Measurements from ENCODE around the gene ANKRD11. TPM values are rescaled to one million over a fixed set of nuclear protein-coding genes. Genes with fewer than 3 reads are reported as not detected.

Gene ANKRD11
- total and polyA plus RNA-seq, 8 donors, result 43.9 to 74.0 (median 46.2) TPM

GRCh38 chr16:89517128-89517527, 26.8 kb upstream of the ANKRD11 start:
- Histone ChIP-seq H3K36me3 (peaks cover 0 to 24% (median 3%) of the 10 kb centered on the region in 3 donors), H3K27me3 (no peaks in the 10 kb centered on the region), H3K4me1 (no peaks in the 10 kb centered on the region), H3K4me3 (no peak overlapping the region), H3K9me3 (no peaks in the 10 kb centered on the region), H3K27ac (no peak overlapping the region)
- 76% methylated on average over 9 of the region's 9 CpGs for WGBS, 2 donors
- TF ChIP-seq CTCF (IDR thresholded peaks at IDR 0.05), result no peak
- no peak for FAIRE-seq
- no peak for DNase-seq
- intact Hi-C loops (cut with DNase I), result no loop called here
- ATAC-seq, result no peak

- Histone ChIP-seq H3K36me3 (peaks cover 0 to 26% (median 0%) of the 10 kb centered on the region in 3 donors), H3K27ac (no peak overlapping the region), H3K9me3 (no peaks in the 10 kb centered on the region), H3K4me3 (no peak overlapping the region), H3K27me3 (no peaks in the 10 kb centered on the region), H3K4me1 (peaks cover 0 to 9% (median 0%) of the 10 kb centered on the region in 3 donors)
- 93 to 95% methylated on average over 9 of the region's 9 CpGs for WGBS, 2 donors
- FAIRE-seq, result no peak
- intact Hi-C loops (cut with DNase I), result no loop called here
- ATAC-seq, result no peak
- no peak for TF ChIP-seq CTCF (IDR thresholded peaks at IDR 0.05)
- no peak for DNase-seq
These were observed 22.1 kb upstream of the ANKRD11 start for GRCh38 chr16:89512453-89512852.

- no peak for FAIRE-seq
These were observed 21.0 kb upstream of the ANKRD11 start for GRCh38 chr16:89511374-89511773.

GRCh38 chr16:89510526-89510925, 20.2 kb upstream of the ANKRD11 start:
- WGBS, 2 donors, result 89 to 93% methylated on average over 9 of the region's 9 CpGs
- H3K4me1 ChIP-seq, result peaks cover 0 to 24% (median 4%) of the 10 kb centered on the region in 3 donors
- DNase-seq (no peak), ATAC-seq (no peak), FAIRE-seq (no peak)
- no peaks in the 10 kb centered on the region for H3K9me3 ChIP-seq
- H3K4me3 ChIP-seq, result no peak overlapping the region
- H3K27me3 ChIP-seq, result no peaks in the 10 kb centered on the region
- H3K27ac ChIP-seq, result no peak overlapping the region
- TF ChIP-seq CTCF (IDR thresholded peaks at IDR 0.05), result no peak
- H3K36me3 ChIP-seq, result peaks cover 0 to 26% (median 0%) of the 10 kb centered on the region in 3 donors
- intact Hi-C loops (cut with DNase I), result no loop called here

More at GRCh38 chr16:89511374-89511773, 21.0 kb upstream of the ANKRD11 start:
- WGBS, 2 donors, result 85 to 89% methylated on average over 8 of the region's 8 CpGs
- Histone ChIP-seq H3K4me3 (no peak overlapping the region), H3K27ac (no peak overlapping the region), H3K27me3 (no peaks in the 10 kb centered on the region), H3K4me1 (peaks cover 0 to 16% (median 4%) of the 10 kb centered on the region in 3 donors), H3K9me3 (no peaks in the 10 kb centered on the region), H3K36me3 (peaks cover 0 to 26% (median 0%) of the 10 kb centered on the region in 3 donors)
- intact Hi-C loops (cut with DNase I), result no loop called here
- no peak for TF ChIP-seq CTCF (IDR thresholded peaks at IDR 0.05)
- no peak for DNase-seq
- no peak for ATAC-seq

GRCh38 chr16:89507834-89508590, 17.7 kb upstream of the ANKRD11 start, which contains the start of gene SPG7:
Gene SPG7, plus strand, starts transcription at chr16:89508403. Its CDS starts 15 bp downstream, at chr16:89508418.
- Histone ChIP-seq H3K27ac (peak within 1 kb of the TSS; percentile 81 to 89 (median 86)), H3K27me3 (no peaks in the 10 kb centered on the region), H3K36me3 (peaks cover 0 to 15% (median 0%) of the 10 kb centered on the region in 3 donors), H3K4me3 (peak within 1 kb of the TSS; percentile 92 to 95 (median 94)), H3K9me3 (no peaks in the 10 kb centered on the region), H3K4me1 (peaks cover 0 to 25% (median 7%) of the 10 kb centered on the region in 3 donors)
- ATAC-seq (peak; percentile 88 to 95 (median 95)), DNase-seq (peak; percentile 77 to 95 (median 90)), FAIRE-seq (no peak)
- 0% methylated on average over 77 to 90 of the region's 90 CpGs for WGBS, 2 donors
- no peak for TF ChIP-seq CTCF (IDR thresholded peaks at IDR 0.05)
- intact Hi-C loops (cut with DNase I), result loop anchor here in 1 of 3 donors (10.0 kb wide), 1 partner anchor 173 kb away; no protein-coding TSS in a partner anchor

Data from pancreas (tissue), 10 donors.